Fibroblast of villous mesenchyme (primary cell): Measurements from ENCODE around the gene GPHN. TPM values are rescaled to one million over a fixed set of nuclear protein-coding genes. Genes with fewer than 3 reads are reported as not detected.

Experiments
- DNase-seq: peaks from one replicate; pipeline ENCODE4 v3.0.0-alpha.2; 2010; ENCODE audit warnings: low read depth
- H3K4me3 ChIP-seq: 2 replicates; pipeline ENCODE4 v1.5.1; 2011; ENCODE audit warnings: low read depth, mild to moderate bottlenecking, low read length
- total RNA-seq: library from RNA; depleted of rRNA; stranded (reverse); fragments of >200 nt; gene quantifications from 2 replicates; pipeline ENCODE4 v1.2.3, GENCODE V29; 2012
- TF ChIP-seq, protein P1 (sequence below): IDR thresholded peaks from 2 replicates; pipeline ENCODE4 v1.5.1; 2012; ENCODE audit warnings: low read depth, mild to moderate bottlenecking, low read length; ENCODE audit not compliant: insufficient read depth

GPHN gene
- total RNA-seq, 1 donor, result 9.1 TPM

DNA sequence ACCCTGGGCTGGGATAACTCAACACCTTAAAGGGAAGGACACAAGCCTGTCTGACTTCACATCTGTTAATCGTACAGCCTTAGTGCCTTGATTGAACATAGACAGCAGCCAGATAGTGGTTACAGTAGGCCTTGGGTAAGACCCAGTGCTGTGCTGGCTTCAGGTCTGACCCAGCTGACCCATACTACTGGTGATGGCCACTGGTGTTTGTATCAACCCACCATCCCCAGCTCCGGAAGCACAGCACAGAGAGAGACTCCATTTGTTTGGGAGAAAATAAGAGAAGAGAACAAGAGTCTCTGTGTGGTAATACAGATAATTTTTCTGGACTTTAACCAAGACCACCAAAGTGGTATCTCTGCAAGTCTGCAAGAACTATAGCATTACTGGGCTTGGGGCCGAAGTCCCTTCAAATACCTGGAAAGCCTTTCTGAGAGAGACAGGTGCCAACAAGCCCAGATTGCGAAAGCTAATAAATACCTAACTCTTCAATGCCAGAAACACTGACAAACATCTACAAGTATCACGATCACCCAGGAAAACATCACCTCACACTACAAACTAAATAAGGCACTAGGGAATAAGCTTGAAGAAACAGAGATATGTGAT, 351.2 kb downstream of the GPHN start:
- no peak for DNase-seq
- H3K4me3 ChIP-seq, result no peak overlapping the region
- TF ChIP-seq, protein P1, sequence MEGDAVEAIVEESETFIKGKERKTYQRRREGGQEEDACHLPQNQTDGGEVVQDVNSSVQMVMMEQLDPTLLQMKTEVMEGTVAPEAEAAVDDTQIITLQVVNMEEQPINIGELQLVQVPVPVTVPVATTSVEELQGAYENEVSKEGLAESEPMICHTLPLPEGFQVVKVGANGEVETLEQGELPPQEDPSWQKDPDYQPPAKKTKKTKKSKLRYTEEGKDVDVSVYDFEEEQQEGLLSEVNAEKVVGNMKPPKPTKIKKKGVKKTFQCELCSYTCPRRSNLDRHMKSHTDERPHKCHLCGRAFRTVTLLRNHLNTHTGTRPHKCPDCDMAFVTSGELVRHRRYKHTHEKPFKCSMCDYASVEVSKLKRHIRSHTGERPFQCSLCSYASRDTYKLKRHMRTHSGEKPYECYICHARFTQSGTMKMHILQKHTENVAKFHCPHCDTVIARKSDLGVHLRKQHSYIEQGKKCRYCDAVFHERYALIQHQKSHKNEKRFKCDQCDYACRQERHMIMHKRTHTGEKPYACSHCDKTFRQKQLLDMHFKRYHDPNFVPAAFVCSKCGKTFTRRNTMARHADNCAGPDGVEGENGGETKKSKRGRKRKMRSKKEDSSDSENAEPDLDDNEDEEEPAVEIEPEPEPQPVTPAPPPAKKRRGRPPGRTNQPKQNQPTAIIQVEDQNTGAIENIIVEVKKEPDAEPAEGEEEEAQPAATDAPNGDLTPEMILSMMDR, result no peak

DNA sequence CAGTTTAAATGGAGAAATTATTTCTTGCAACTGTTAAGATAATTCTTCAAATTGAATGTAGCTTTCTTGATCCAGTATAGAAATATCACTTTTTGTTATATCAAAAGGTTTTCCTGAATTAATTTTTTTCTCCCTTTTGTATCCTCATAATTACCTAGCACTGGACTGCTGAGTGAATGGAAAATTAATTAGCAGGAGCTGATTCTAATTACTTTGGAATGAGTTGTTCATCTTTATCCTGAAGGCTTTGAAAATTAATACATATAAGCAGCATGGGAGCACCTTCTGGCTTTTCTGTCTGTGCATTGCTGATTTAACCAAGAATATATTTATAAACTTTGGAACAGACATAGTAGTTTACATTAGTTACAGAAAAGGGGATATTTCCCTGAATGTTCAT, 373.6 kb downstream of the GPHN start:
- TF ChIP-seq, protein P1, result no peak
- H3K4me3 ChIP-seq, result no peak overlapping the region
- no peak for DNase-seq

DNA sequence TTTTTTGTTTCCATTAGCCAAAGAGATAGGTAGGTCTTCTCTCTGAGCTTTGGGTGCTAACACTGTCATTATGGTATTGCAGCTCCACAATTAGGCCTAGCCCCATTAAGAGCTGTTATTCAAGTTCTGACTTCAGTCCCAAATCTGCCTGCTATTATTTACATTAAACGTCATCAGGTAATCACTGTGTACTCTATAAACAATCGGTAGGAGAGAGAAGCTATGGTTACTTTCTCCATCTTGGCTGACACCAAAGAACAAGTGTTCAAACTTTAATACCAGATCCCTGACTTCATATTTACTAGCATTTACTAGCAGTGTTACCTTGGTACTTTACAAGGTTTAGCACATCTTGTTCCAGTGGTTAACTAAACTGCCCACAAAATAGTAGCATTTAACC, 376.2 kb downstream of the GPHN start:
- TF ChIP-seq, protein P1, result no peak
- H3K4me3 ChIP-seq, result no peak overlapping the region
- DNase-seq, result no peak

DNA sequence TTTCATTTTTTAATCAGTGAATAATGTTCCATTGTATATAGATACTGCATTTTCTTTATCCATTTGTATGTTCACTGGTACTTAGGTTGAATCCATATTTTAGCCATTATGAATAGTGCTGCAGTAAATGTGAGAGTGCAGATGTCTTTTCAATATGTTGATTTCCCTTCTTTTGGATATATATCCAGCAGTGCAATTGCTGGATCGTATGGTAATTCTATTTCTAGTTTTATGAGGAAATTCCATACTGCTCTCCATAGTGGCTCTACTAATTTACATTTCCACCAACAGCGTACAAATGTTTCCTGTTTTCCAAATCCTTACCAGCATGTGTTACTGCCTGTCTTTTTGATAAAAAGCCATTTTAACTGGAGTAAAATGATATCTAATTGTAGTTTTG, 392.8 kb downstream of the GPHN start:
- no peak for DNase-seq
- TF ChIP-seq, protein P1, result no peak
- H3K4me3 ChIP-seq, result no peak overlapping the region

DNA sequence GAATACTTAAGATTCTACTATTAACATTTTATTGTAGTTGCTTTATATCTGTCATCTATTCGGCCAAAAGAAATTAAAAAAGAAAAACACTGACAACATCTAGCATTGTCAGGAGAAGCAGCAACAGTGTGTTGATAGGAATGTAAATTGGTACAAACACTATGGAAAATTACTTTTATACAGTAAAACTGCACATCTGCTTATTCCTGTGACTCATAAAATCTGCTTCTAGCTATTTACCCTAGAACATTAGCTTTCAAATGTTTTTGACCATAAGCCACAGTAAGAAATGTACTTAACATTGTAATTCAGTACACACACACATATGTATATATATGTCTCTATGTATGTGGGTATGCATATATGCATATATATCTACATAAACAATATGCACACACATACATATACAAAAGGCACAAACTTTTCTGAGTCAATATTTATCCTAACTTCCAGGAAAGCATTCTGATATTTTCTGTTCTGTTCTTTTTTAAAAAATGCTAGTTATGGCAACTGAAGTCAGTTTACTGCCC, 402.4 kb downstream of the GPHN start:
- no peak overlapping the region for H3K4me3 ChIP-seq
- peak; percentile 52 for DNase-seq
- TF ChIP-seq, protein P1, result no peak

DNA sequence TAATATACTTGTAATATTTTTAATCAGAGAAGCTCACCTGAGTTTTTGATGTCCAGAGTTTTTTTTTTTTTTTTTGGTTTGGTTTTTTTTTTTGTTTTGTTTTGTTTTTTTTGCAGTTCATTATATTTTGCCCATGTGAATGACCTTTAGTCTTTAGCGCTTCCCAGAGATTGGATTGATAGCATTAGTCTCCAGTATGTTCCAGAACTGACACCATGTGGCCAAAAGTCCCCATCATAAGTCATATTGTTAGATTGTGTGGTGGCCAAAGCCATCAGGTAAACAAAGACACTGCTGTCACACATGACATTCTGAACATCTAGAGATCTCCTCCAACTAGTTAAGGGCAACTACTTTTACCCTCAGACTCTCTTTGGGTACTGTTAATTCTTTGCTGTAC, 408.5 kb downstream of the GPHN start:
- TF ChIP-seq, protein P1, result no peak
- H3K4me3 ChIP-seq, result no peak overlapping the region
- no peak for DNase-seq

DNA sequence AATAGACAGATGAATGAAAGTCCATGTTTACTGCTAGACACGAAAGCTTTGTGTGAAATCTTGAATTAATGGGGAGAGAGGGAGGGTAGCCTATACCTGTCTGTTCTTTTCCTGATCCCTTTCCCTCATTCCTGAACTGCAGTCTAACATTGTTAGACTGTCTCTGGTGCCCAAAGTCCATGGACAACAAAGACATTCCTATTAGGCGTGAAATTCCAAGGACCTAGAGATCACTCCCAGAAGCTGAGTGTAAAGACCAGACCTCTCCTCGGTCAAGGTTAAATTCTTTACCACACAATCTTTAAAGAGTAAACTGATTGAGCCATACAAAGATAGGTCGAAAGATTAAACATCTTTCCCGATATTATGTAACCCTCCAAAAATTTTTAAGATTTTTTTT, 410.6 kb downstream of the GPHN start:
- no peak overlapping the region for H3K4me3 ChIP-seq
- no peak for DNase-seq
- TF ChIP-seq, protein P1, result no peak
